Measurements from ENCODE around the gene UBQLNL.

The UBQLNL gene

DNA sequence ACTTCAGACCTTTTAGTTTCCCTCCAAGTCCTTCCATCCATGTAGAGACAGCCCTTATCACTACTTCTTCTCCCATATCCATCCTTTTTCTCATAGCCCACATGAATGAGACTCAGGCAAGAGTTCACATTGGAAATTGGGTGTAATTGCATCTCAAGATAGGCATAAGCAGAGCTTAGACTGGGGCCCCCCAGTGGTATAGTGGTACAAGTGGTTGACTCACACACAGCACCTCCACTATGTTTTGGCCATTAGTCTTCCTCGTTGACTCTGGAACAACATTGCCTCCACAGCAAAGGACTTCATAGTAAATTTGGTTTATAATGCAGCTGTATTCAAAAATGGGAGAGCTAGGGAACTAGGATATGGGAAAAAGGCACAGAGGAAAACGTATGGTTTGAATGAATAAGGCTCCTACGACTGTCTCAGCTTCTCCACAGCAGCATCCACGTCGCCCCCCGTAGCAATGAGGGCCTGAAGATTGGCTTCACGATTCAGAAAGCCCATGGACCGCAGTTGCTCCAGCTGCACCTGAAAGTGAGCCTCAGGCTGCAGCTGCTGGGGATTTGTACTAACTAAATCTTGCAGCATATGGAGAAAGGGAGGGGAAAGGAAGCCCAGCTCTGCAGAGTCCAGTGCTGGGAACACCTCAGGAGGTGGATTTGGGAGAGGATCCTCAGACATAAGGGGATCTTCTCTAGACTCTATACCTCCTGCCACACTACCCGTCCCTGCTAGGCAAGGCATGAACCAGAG, 9.1 kb downstream of the UBQLNL start:
- DNase-seq: no peak

GRCh38 chr11:5505363-5506048, 11.0 kb downstream of the UBQLNL start:
- no peak for DNase-seq

GRCh38 chr11:5504403-5504921, 12.0 kb downstream of the UBQLNL start:
- DNase-seq: no peak

DNA sequence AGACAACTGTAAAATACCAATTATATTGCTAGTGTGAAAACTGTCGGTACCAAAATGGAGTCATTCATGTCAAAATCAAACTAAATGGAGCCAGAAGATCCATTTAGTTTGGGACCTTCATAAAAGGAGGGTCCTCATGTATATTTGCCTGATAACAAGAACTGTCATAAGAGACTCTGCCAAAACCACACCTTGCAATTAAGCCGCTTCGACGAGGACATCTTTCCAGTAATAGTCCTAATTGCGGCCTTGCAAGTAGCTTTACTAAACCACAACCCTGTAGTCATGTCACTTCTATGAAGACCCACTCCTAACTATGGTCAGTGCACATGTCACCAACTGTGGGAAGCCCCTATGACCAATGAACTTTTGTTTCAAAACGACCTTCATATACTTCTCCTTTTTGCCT, 16.1 kb downstream of the UBQLNL start:
- DNase-seq: no peak

- DNase-seq: no peak
Observed at GRCh38 chr11:5499671-5500070, 16.8 kb downstream of the UBQLNL start.

DNA sequence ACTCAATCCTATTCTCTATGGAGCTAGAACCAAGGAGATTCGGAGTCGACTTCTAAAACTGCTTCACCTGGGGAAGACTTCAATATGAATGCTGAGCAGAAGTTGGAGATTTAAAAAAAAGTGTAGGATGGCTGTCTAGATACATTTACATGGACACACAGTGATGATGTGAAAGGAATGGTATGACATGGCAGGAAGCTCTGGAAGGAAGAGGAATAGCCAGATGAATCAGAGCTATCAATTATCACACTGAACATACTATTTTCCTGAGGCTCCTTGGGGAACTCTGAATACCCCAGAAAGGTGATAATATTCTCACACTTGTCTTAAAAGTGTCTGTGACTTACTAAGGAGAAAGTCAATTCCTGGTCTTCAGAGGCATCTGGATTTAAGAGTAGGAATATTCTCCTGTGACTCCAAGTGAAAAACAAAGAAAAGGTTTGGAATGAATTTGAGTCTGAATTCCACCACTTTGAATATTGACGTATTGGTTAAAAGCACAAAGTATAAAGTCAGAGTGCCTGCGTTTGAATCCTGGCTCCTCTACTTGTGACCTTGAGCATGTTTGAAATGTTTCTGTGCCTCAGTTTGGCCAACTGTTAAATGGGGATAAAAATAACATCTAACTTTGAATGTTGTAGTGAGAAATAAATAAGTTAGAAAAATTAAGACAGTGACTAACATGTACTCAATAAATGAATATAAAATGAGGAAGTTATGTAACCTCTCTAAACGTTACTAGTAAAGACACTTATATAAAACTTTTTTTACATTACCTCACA, 26.7 kb downstream of the UBQLNL start:
- no peak for DNase-seq

GRCh38 chr11:5488798-5489399, 27.6 kb downstream of the UBQLNL start:
- DNase-seq: no peak

- no peak for DNase-seq
Observed at GRCh38 chr11:5488385-5488784, 28.1 kb downstream of the UBQLNL start, which contains the start of gene OR52D1. TSS of gene OR52D1 (plus strand) at chr11:5488685. CDS start at chr11:5488707, 22 bp downstream.

DNA sequence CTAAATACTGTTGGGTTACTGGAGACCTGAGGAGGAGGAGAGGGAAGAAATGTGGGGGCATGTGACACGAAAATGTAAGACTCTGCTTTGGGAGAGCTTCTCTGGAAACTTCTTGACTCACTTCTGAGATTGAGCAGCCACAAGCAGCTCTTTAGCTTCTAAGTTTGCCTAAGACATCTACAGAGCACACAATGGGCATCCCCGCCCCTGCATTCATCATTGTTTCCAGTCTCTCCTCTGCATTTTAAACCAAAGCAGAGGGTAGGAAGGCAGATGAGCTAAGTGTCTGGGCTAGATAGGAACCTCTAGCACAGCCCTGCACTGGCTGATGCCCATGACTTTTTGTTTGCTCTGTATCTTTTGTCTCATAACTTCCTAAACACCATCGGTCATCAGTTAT, 30.1 kb downstream of the UBQLNL start:
- DNase-seq: no peak

DNA sequence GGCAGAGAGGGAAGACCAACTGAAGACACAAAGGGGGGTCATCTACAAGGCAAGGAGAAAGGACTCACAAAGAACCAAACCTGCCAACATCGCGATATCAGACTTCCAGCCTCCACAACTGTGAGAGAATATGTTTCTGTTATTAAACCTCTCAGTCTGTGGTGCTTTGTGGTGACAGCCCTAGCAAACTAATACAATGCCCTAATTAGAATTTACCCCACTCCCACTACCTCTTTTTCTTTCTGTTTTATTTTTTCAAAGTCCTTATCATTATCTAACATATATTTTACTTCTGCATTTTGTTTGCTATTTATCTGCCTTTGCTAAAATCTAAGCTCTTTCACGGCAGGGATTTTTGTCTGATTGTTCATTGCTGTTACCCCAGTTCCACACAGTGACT, 30.5 kb downstream of the UBQLNL start:
- DNase-seq: no peak

DNA sequence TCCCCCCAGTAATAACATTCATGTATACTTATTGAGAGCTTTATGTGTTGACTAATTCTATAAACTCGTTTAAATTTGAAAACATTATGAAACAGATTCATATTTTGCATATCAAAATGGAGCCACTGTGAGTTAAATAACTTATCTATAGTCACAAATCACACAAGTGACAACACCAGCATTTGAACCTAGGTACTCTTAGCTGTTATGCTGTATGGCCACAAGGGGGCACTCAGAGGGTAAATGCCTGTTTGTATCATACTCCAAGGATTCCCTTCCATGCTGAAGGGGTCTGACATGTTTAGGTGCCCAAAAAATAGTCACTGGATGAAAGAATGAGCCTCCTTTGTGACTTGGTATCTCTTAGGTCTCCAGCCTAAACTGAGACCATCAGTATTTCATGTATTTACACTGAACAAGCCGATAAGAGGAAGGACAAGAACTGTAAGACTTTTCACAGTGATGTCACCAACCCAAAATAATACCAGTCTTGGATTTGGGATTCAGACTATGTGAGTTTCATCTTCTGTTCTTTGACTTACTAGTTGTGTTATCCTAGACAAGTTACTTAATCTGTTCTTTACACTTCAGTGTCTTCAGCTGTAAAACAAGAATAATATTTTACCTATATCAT, 40.2 kb downstream of the UBQLNL start:
- no peak for DNase-seq

GRCh38 chr11:5473921-5474320, 42.6 kb downstream of the UBQLNL start:
- DNase-seq: no peak

- no peak for DNase-seq
Observed at GRCh38 chr11:5467527-5467926, 49.0 kb downstream of the UBQLNL start.
